Inflammatory macrophage treated with lipopolysaccharide for 1 hour (primary cell): ENCODE measurements around the gene PRR5L.

Experiments used
- DNase-seq, 2 donors: peaks; one replicate each; pipeline ENCODE4 v3.0.0-alpha.2; 2020 to 2022

The PRR5L gene

DNA sequence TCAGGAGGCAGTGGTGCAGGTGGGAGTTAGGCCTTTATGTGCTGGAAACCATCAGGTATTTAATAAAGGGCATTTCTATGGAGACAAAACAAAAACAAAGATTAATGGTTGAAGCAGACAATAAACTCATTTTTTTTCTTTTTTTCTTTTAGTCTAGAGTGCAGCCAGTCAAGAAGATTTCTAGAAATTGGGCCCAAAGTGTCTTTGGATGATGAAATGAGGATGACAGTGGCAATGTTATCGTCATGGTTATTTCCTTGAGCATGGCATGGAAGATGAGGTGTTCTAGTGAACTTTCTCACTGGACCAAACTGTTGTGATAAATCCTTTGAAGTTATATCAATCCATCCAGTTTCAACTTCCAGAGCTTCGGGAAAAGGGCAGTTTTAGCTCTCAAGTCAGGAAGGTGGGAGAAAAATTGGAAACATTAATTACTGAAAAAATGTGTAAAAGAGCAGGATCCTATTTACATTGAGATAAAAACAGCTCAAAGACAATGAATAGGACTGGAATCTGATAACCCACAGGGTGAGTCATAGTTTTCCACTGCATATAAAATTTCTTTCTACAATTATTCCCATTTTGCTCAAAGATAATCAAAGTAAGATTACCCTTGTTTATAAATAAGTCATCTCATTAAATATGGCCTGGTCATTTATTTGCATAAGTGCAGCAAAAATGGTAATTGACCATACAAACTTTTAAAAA lies 33.0 kb downstream of the PRR5L start:
- DNase-seq = no peak

DNA sequence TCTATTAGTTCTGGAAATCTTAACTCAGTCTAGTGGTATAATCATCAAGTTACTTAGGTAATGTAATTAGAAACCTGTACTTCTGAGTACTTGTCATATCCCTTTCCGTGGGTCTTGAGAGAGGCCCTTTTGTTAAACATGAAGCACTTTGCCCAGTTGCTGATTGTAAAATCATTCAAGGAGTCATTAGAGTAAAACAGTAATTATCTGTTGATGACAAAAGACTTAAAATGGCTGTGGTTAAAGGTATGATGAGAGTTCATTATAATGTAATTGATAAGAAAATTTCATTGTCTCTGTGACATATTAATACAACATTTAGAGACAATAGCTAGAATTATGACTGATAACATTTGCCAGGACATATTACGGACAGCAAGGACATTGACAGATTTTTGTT lies 34.3 kb downstream of the PRR5L start:
- DNase-seq = no peak

DNA sequence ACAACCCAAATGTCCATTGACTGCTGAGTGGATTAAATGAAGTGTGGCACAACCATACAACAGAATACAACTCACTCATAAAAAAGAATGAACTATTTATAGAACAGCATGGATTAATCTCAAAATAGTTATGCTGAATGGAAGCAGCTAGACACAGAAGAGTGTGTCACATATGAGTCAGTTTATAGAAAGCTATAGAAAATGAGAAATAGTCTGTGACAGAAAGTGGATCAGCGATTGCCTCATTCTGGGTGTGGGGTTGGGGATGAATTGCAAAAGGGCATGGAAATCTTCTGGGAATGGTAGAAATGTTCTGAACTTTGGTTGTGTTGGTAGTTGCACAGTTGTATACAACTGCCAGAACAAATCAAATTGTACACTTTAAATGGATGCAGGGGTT lies 37.4 kb downstream of the PRR5L start:
- DNase-seq = peak; percentile 45 to 48

DNA sequence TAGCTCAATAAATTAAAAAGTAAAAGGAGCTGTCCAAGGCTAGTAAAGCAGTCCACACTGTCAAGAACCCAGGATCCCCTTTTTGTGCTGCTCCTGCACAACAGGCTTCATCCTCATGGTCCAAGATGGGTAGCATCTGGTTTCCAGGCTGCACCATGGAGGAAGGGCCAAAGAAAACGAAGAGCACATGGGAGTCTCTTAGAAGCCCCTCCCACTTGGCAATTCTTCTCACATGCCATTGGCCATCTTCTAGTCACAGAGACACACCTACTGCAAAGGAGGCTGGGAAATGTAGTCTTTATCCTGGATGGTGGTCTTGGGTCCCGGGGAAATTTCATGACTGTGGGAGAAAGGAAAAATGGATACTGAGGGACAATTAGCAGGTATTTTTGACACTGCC lies 37.8 kb downstream of the PRR5L start:
- peak in 1 of 2 donors; percentile 17 for DNase-seq

DNA sequence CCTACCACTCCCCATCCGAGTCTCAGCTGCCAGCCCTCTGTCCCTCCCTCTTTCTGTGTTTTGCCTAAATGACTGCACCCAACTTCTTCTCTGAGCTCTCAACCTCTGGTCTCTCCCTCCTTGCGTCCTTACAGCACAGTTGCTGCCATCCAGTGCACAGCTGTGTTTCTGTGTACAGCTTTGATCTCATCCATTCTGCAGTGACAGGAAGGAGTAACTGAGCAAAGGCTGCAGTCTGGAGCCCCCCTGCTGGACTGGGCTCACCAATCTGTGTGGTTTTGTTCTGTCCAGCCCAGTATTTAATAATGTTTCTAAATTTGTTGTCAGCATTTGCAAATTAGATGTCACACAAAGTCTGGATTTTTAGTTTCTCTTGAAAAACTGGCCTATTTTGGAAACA lies 43.8 kb downstream of the PRR5L start:
- no peak for DNase-seq

GRCh38 chr11:36340897-36341296 lies 44.8 kb downstream of the PRR5L start:
- no peak for DNase-seq

DNA sequence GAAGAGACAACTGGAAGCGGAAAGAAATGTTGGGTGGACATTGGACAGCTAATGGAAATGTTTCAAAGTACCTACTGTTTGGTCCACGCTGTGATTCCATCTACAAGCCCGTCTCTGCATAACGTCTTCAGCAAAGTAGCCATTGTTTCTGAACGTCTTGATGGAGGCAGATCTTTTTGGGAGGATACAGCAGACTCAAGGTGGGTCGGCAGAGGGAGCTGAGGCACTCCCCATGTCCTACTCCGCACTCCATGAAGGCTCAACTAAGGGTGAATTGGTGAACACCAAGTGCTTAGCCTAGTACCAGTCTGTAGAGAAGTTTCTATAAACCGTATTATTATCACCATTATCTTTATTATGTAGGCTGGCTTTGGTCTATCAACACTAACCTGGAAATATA lies 45.8 kb downstream of the PRR5L start:
- no peak for DNase-seq

- DNase-seq = no peak
These were observed 46.2 kb downstream of the PRR5L start for GRCh38 chr11:36342327-36342726.

DNA sequence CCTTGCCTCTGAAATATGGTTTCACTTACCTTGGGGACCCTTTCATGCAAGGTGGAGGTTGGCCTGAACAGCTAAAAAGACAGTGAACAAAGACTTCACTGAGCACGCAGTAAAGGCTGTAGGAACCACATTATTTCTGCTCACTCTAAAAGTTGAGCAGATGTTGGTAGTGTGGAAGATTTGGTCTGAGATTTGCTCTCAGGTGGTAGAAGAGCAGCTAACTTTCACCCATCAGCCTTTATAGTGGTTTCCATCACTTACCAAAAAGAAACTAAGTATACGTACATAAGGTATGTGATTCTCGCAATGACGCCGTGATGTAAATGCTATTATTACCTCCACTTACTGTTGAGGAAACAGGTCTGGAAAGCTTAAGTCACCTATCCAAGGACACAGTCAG lies 47.3 kb downstream of the PRR5L start:
- DNase-seq = no peak

- DNase-seq = no peak
These were observed 49.0 kb downstream of the PRR5L start for GRCh38 chr11:36345084-36345511.

DNA sequence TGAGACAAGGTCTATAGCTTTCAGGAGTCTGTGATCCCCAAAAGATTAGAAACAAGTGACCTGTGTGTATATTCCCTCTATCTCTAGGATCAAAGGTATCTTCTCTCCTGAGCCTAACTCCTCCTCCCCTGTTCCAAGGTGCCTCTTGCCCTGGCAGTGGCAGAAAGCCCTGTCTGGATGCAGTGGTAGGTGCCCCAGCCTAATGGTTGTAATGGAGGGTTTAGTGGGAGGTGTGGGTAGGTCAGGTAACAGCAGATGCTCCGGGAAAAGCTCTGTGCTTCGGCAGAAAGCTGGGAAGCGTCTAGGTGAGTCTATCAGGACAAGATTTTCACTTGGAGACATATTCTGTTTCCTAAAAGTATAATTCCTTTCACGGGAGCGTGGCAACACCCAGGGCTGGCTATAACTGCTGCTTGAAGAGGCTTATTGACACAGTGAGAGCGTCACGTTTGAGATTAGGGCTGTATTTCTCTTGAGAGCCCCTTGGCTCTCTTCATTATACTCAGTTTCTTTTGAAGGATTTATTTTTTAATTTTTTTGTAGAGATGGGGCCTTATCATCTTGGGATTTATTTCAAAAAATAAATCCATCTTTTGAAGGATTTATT lies 49.5 kb downstream of the PRR5L start:
- no peak for DNase-seq

DNA sequence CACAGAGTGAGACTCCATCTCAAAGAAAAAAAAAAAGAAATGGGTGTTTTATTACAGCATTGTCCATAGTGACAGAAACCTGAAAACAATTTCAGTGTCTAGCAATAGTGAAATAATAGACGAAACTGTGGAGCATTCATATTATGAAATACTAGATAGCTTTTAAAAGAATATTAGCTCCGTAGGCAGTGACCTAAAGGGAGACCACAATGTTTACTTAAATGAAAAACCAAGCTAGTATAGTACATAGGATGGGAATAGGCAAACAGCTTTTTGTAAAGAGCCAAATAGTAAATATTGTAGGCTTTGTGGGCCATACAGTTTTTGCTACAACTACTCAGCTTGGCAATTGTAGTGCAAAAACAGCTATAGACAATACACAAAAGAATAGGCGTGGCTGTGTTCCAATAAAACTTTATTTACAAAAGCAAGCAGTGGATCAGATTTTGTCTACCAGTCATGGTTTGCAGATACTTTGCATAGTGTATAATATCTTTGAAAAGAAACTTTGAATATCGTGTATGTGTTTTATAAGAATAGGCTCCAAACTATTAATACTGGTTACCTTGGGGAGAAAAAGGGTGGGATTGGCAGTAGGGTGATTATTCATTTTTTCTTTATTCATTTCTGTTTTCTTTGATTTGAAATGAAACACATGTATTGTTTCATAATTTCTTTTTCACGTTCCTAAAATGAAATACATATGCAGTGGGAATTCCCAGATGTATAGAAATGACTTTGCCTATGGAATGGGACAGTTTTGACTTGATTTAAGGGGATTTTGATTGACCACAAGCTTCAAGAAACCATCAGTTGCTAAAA lies 50.7 kb downstream of the PRR5L start:
- DNase-seq = no peak

DNA sequence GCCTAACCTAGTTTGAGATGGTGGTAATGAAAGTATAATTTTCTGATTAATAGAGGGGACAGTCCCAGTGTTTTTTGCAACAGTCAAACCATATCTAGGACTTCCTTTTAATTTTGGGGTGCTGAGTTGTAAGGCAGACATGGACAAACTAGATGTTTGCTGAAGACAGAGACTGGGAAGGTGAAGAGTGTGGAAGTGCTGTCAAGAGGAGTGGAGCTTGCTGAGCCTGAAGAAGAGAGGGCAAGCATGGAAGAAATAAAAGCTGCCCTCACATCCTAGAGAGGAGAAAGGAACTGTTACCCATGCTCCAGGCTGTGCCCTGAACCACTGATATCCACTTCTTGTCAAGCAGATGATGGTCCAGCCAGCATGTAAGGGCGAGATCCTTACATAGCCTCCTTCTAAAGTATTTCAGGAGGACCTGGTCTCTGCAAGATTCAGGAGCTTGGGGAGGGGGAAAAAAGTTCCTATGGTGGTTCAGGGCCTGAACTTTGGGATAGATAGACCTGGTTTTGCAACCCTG lies 51.4 kb downstream of the PRR5L start:
- no peak for DNase-seq

- DNase-seq = no peak
These were observed 53.5 kb downstream of the PRR5L start for GRCh38 chr11:36349351-36350136.

DNA sequence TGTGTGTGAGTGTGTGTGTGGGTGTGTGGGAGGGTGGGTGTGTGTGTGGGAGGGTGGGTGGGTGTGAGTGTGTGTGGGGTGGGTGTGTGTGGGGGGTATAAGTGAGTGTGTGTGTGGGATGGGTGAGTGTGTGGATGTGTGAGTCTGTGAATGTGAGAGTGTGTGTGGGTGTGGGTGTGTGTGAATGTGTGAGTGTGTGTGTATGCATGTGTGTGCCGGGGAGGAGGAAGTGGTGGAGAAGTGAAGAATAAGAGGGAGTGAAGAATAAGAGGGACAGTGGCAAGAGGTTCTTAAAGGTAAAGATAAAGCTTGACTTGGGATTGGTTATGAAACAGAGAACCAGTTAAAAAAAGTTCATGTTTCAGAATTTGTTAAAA lies 54.0 kb downstream of the PRR5L start:
- no peak for DNase-seq

GRCh38 chr11:36352922-36353321 lies 56.8 kb downstream of the PRR5L start:
- DNase-seq = no peak

- DNase-seq = no peak
These were observed 58.3 kb downstream of the PRR5L start for GRCh38 chr11:36354221-36355003.

- DNase-seq = peak; percentile 84 to 88
These were observed 60.1 kb downstream of the PRR5L start for GRCh38 chr11:36356201-36356600.

GRCh38 chr11:36357831-36358230 lies 61.7 kb downstream of the PRR5L start:
- no peak for DNase-seq

DNA sequence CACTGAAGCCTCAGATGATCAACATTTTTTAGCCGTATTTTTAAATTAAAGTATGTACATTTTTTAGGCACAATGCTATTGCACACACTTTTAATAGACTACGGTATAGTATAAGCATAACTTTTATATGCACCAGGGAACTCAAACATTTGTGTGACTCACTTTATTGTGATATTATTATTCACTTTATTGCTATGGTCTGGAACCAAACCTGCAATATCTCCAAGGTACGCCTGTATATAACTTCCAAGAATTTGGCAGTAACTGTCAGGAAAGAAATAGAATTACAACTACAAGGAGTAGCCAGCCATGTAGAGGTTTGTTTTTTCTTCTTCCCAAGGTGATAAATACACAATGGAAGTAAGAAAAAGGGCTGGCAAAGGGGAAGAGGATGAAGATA lies 62.3 kb downstream of the PRR5L start:
- DNase-seq = no peak

- no peak for DNase-seq
These were observed 64.2 kb downstream of the PRR5L start for GRCh38 chr11:36360318-36360717.

GRCh38 chr11:36360826-36361415 lies 64.8 kb downstream of the PRR5L start:
- no peak for DNase-seq
